AML-193 (cell line): ENCODE results near the gene DMWD.
"Not testable (repeated sequence)": the region's sequence is repeated elsewhere in the genome, so short reads cannot be mapped to it uniquely, and the experiment has no call there.

Source experiments
- DNase-seq, 2 experiments: peaks; one replicate each; lab custom pipeline; 2025; lab: John Stamatoyannopoulos, UW

The DMWD gene

GRCh38 chr19:45816236-45817009, 23.8 kb upstream of the DMWD start:
- DNase-seq = no peak

GRCh38 chr19:45815481-45816216, 23.0 kb upstream of the DMWD start:
- no peak for DNase-seq

GRCh38 chr19:45814851-45815480, 22.3 kb upstream of the DMWD start, which contains the start of gene RSPH6A:
TSS of gene RSPH6A (minus strand) at chr19:45815308. CDS start at chr19:45815176, 132 bp downstream.
- no peak for DNase-seq

- no peak for DNase-seq
Observed at GRCh38 chr19:45814166-45814780, 21.6 kb upstream of the DMWD start.

- DNase-seq = no peak
Observed at GRCh38 chr19:45812297-45812696, 19.7 kb upstream of the DMWD start.

GRCh38 chr19:45809643-45810159, 17.1 kb upstream of the DMWD start:
- DNase-seq = peak in 1 of 2 experiments; percentile 22

GRCh38 chr19:45805719-45806118, 13.1 kb upstream of the DMWD start:
- DNase-seq = no peak

GRCh38 chr19:45804959-45805230, 12.2 kb upstream of the DMWD start:
- DNase-seq = no peak

GRCh38 chr19:45804140-45804958, 11.7 kb upstream of the DMWD start:
- DNase-seq = no peak

- DNase-seq = no peak
Observed at GRCh38 chr19:45801603-45802175, 9.0 kb upstream of the DMWD start.

GRCh38 chr19:45800070-45800553, 7.5 kb upstream of the DMWD start:
- no peak for DNase-seq

GRCh38 chr19:45799541-45799940, 6.9 kb upstream of the DMWD start:
- not testable (repeated sequence) for DNase-seq

GRCh38 chr19:45798995-45799517, 6.4 kb upstream of the DMWD start:
- peak; percentile 27 to 31 for DNase-seq

- DNase-seq = no peak
Observed at GRCh38 chr19:45794627-45795026, 2.0 kb upstream of the DMWD start.

GRCh38 chr19:45793876-45794275, 1.2 kb upstream of the DMWD start:
- no peak for DNase-seq

GRCh38 chr19:45793178-45793564, 526 bp upstream of the DMWD start:
- DNase-seq = no peak

- DNase-seq = no peak
Observed at GRCh38 chr19:45791744-45792469, 738 bp downstream of the DMWD start.

GRCh38 chr19:45790942-45791341, 1.7 kb downstream of the DMWD start:
- peak; percentile 89 to 92 for DNase-seq

- DNase-seq = no peak
Observed at GRCh38 chr19:45789035-45789786, 3.4 kb downstream of the DMWD start.
